Upper lobe of left lung (tissue), 4 donors: Measurements from ENCODE around the gene TSC22D1.

Source experiments
- CTCF ChIP-seq, 6 experiments: fragments of 450-650 bp in 4 of 6; fragments of 200-600 bp in 2 of 6; sonication (generic) in 2 of 6; IDR thresholded peaks; one replicate each; pipeline ENCODE4 v1.5.1; 2016 to 2019; ENCODE audit warnings: antibody characterized with exemption in 6 of 6
- POLR2A ChIP-seq, 4 donors: fragments of 450-650 bp; IDR thresholded peaks; one replicate each; pipeline ENCODE4 v1.5.1; 2016 to 2017; ENCODE audit warnings: antibody characterized with exemption in 4 of 4, mild to moderate bottlenecking in 2 of 4
- POLR2AphosphoS5 ChIP-seq, 2 donors: sonication (generic); formaldehyde crosslinking; IDR thresholded peaks; one replicate each; pipeline ENCODE4 v1.5.1; 2017; ENCODE audit warnings: antibody characterized with exemption in 2 of 2

- TF ChIP-seq CTCF (IDR thresholded peaks at IDR 0.05), result no peak
- TF ChIP-seq POLR2AphosphoS5 (IDR thresholded peaks at IDR 0.05), result no peak
- no peak for TF ChIP-seq POLR2A (IDR thresholded peaks at IDR 0.05)
Observed at GRCh38 chr13:44397766-44398223, 178.3 kb downstream of the TSC22D1 start.
